GM18873 (cell line): ENCODE data around the gene CAP1.
A peak's percentile ranks its signal among the peaks of the same experiment; 100 is the strongest.
"Not testable (repeated sequence)": the region's sequence is repeated elsewhere in the genome, so short reads cannot be mapped to it uniquely, and the experiment has no call there.

ENCODE experiments used
- ATAC-seq: cut with Tn5 transposase; IDR thresholded peaks from one replicate; pipeline ENCODE4 v1.9.1; 2021; ENCODE audit warnings: mild to moderate bottlenecking, moderate library complexity, moderate number of reproducible peaks; ENCODE audit not compliant: unreplicated experiment, low FRiP score

The CAP1 gene

GRCh38 chr1:40029608-40030007 is 10.9 kb upstream of the CAP1 start:
- no peak for ATAC-seq

GRCh38 chr1:40030528-40031135 is 9.9 kb upstream of the CAP1 start:
- no peak for ATAC-seq

GRCh38 chr1:40032240-40032891 is 8.2 kb upstream of the CAP1 start:
- no peak for ATAC-seq

GRCh38 chr1:40034869-40035268 is 5.7 kb upstream of the CAP1 start:
- no peak for ATAC-seq

GRCh38 chr1:40036574-40036973 is 4.0 kb upstream of the CAP1 start:
- no peak for ATAC-seq

- ATAC-seq = not testable (repeated sequence)
These were observed 3.3 kb upstream of the CAP1 start for GRCh38 chr1:40037254-40037653.

GRCh38 chr1:40038697-40039096 is 1.8 kb upstream of the CAP1 start:
- no peak for ATAC-seq

GRCh38 chr1:40039245-40039756 is 1.2 kb upstream of the CAP1 start:
- peak; percentile 0 for ATAC-seq

GRCh38 chr1:40039757-40040510 is 595 bp upstream of the CAP1 start:
- ATAC-seq = peak; percentile 41

GRCh38 chr1:40041466-40041838 is 923 bp downstream of the CAP1 start:
- ATAC-seq = no peak

- ATAC-seq = no peak
These were observed 1.8 kb downstream of the CAP1 start for GRCh38 chr1:40042341-40042740.

- ATAC-seq = no peak
These were observed 3.6 kb downstream of the CAP1 start for GRCh38 chr1:40044110-40044509.

GRCh38 chr1:40045182-40045581 is 4.7 kb downstream of the CAP1 start:
- ATAC-seq = no peak

GRCh38 chr1:40045766-40046165 is 5.2 kb downstream of the CAP1 start:
- no peak for ATAC-seq

- no peak for ATAC-seq
These were observed 6.7 kb downstream of the CAP1 start for GRCh38 chr1:40047276-40047675.

- no peak for ATAC-seq
These were observed 7.2 kb downstream of the CAP1 start for GRCh38 chr1:40047769-40048168.

GRCh38 chr1:40049725-40050124 is 9.2 kb downstream of the CAP1 start:
- ATAC-seq = no peak

GRCh38 chr1:40050863-40051262 is 10.3 kb downstream of the CAP1 start:
- no peak for ATAC-seq

GRCh38 chr1:40053138-40053887 is 12.8 kb downstream of the CAP1 start:
- no peak for ATAC-seq

- no peak for ATAC-seq
These were observed 16.2 kb downstream of the CAP1 start for GRCh38 chr1:40056519-40057309.
